ENCODE results near the gene SAMD4A.

SAMD4A gene

GRCh38 chr14:54803926-54804537, 237.1 kb downstream of the SAMD4A start:
- no peaks in the 10 kb centered on the region for H3K36me3 ChIP-seq
- TF ChIP-seq CTCF (IDR thresholded peaks at IDR 0.05; ENCODE audit: low read depth, low read length): no peak
- H3K4me1 ChIP-seq: peaks cover 14% of the 10 kb centered on the region; the same call in 1 of the 2 replicates
- no peaks in the 10 kb centered on the region for H3K27me3 ChIP-seq
- no peak for DNase-seq
- no peaks in the 10 kb centered on the region for H3K9me3 ChIP-seq
- H3K4me3 ChIP-seq (ENCODE audit: low read depth, low read length): no peak overlapping the region

- H3K36me3 ChIP-seq: no peaks in the 10 kb centered on the region
- no peak for TF ChIP-seq CTCF (IDR thresholded peaks at IDR 0.05; ENCODE audit: low read depth, low read length)
- H3K4me1 ChIP-seq: peaks cover 14% of the 10 kb centered on the region; the same call in 1 of the 2 replicates
- no peak overlapping the region for H3K4me3 ChIP-seq (ENCODE audit: low read depth, low read length)
- H3K9me3 ChIP-seq: no peaks in the 10 kb centered on the region
- H3K27me3 ChIP-seq: no peaks in the 10 kb centered on the region
- DNase-seq: no peak
Measured at GRCh38 chr14:54804538-54805041, 237.7 kb downstream of the SAMD4A start.

GRCh38 chr14:54805070-54805444, 238.1 kb downstream of the SAMD4A start:
- TF ChIP-seq CTCF (IDR thresholded peaks at IDR 0.05; ENCODE audit: low read depth, low read length): no peak
- no peak for DNase-seq
- H3K4me1 ChIP-seq: peaks cover 14% of the 10 kb centered on the region; the same call in 1 of the 2 replicates
- no peaks in the 10 kb centered on the region for H3K27me3 ChIP-seq
- H3K9me3 ChIP-seq: no peaks in the 10 kb centered on the region
- no peaks in the 10 kb centered on the region for H3K36me3 ChIP-seq
- H3K4me3 ChIP-seq (ENCODE audit: low read depth, low read length): no peak overlapping the region

- no peaks in the 10 kb centered on the region for H3K36me3 ChIP-seq
- DNase-seq: peak; percentile 86
- TF ChIP-seq CTCF (IDR thresholded peaks at IDR 0.05; ENCODE audit: low read depth, low read length): peak; percentile 98
- peaks cover 14% of the 10 kb centered on the region; the same call in 1 of the 2 replicates for H3K4me1 ChIP-seq
- H3K9me3 ChIP-seq: no peaks in the 10 kb centered on the region
- no peak overlapping the region for H3K4me3 ChIP-seq (ENCODE audit: low read depth, low read length)
- no peaks in the 10 kb centered on the region for H3K27me3 ChIP-seq
Measured at GRCh38 chr14:54805445-54806322, 238.8 kb downstream of the SAMD4A start.

GRCh38 chr14:54806616-54807015, 239.7 kb downstream of the SAMD4A start:
- H3K36me3 ChIP-seq: no peaks in the 10 kb centered on the region
- TF ChIP-seq CTCF (IDR thresholded peaks at IDR 0.05; ENCODE audit: low read depth, low read length): no peak
- no peaks in the 10 kb centered on the region for H3K27me3 ChIP-seq

GRCh38 chr14:54807428-54807827, 240.5 kb downstream of the SAMD4A start:
- Histone ChIP-seq H3K36me3 (no peaks in the 10 kb centered on the region), H3K9me3 (no peaks in the 10 kb centered on the region), H3K4me3 (ENCODE audit: low read depth, low read length) (no peak overlapping the region), H3K27me3 (no peaks in the 10 kb centered on the region), H3K4me1 (peaks cover 14% of the 10 kb centered on the region)
- no peak for TF ChIP-seq CTCF (IDR thresholded peaks at IDR 0.05; ENCODE audit: low read depth, low read length)
- no peak for DNase-seq

More at GRCh38 chr14:54806616-54807015, 239.7 kb downstream of the SAMD4A start:
- no peak overlapping the region for H3K4me3 ChIP-seq (ENCODE audit: low read depth, low read length)
- no peaks in the 10 kb centered on the region for H3K9me3 ChIP-seq
- DNase-seq: no peak
- peaks cover 14% of the 10 kb centered on the region for H3K4me1 ChIP-seq
